ENCODE measurements around the gene SERPINA9.

SERPINA9 gene

GRCh38 chr14:94455928-94456327, 20.1 kb downstream of the SERPINA9 start:
- no peak for TF ChIP-seq REST (IDR thresholded peaks at IDR 0.05; ENCODE audit: low read depth)
- TF ChIP-seq RAD21 (IDR thresholded peaks at IDR 0.05; ENCODE audit: low read depth), result no peak
- no peak for TF ChIP-seq TEAD4 (IDR thresholded peaks at IDR 0.05)
- TF ChIP-seq CEBPB (IDR thresholded peaks at IDR 0.05), result no peak
- no peak for TF ChIP-seq FOXM1 (IDR thresholded peaks at IDR 0.05; ENCODE audit: borderline replicate concordance, low read depth)
- no peak for TF ChIP-seq CREB1 (IDR thresholded peaks at IDR 0.05; ENCODE audit: low read depth)
- no peak for TF ChIP-seq TCF12 (IDR thresholded peaks at IDR 0.05; ENCODE audit: low read depth)
- no peak for TF ChIP-seq TAF1 (IDR thresholded peaks at IDR 0.05; ENCODE audit: low read depth)
- TF ChIP-seq NFIC (IDR thresholded peaks at IDR 0.05), result no peak
- no peak for TF ChIP-seq EGR1 (IDR thresholded peaks at IDR 0.05)
- TF ChIP-seq YY1 (IDR thresholded peaks at IDR 0.05; ENCODE audit: low read depth), result no peak
- TF ChIP-seq EP300 (IDR thresholded peaks at IDR 0.05; ENCODE audit: borderline replicate concordance), result no peak
- TF ChIP-seq MAX (IDR thresholded peaks at IDR 0.05), result no peak

GRCh38 chr14:94451826-94452225, 24.2 kb downstream of the SERPINA9 start:
- no peak for TF ChIP-seq REST (IDR thresholded peaks at IDR 0.05; ENCODE audit: low read depth)
- no peak for TF ChIP-seq TCF12 (IDR thresholded peaks at IDR 0.05; ENCODE audit: low read depth)
- TF ChIP-seq YY1 (IDR thresholded peaks at IDR 0.05; ENCODE audit: low read depth), result no peak
- TF ChIP-seq FOXM1 (IDR thresholded peaks at IDR 0.05; ENCODE audit: borderline replicate concordance, low read depth), result no peak
- no peak for TF ChIP-seq TAF1 (IDR thresholded peaks at IDR 0.05; ENCODE audit: low read depth)
- TF ChIP-seq CEBPB (IDR thresholded peaks at IDR 0.05), result no peak
- TF ChIP-seq EGR1 (IDR thresholded peaks at IDR 0.05), result no peak
- no peak for TF ChIP-seq TEAD4 (IDR thresholded peaks at IDR 0.05)
- TF ChIP-seq RAD21 (IDR thresholded peaks at IDR 0.05; ENCODE audit: low read depth), result no peak
- TF ChIP-seq ZBTB7A (IDR thresholded peaks at IDR 0.05; ENCODE audit: low read depth), result no peak
- no peak for TF ChIP-seq EP300 (IDR thresholded peaks at IDR 0.05; ENCODE audit: borderline replicate concordance)
- no peak for TF ChIP-seq NFIC (IDR thresholded peaks at IDR 0.05)
- no peak for TF ChIP-seq USF1 (IDR thresholded peaks at IDR 0.05)
- no peak for TF ChIP-seq CREB1 (IDR thresholded peaks at IDR 0.05; ENCODE audit: low read depth)
- TF ChIP-seq MAX (IDR thresholded peaks at IDR 0.05), result no peak

- no peak for TF ChIP-seq EP300 (IDR thresholded peaks at IDR 0.05; ENCODE audit: borderline replicate concordance)
- no peak for TF ChIP-seq TEAD4 (IDR thresholded peaks at IDR 0.05)
- no peak for TF ChIP-seq USF1 (IDR thresholded peaks at IDR 0.05)
- no peak for TF ChIP-seq REST (IDR thresholded peaks at IDR 0.05; ENCODE audit: low read depth)
- no peak for TF ChIP-seq FOXM1 (IDR thresholded peaks at IDR 0.05; ENCODE audit: borderline replicate concordance, low read depth)
- TF ChIP-seq NFIC (IDR thresholded peaks at IDR 0.05), result no peak
- no peak for TF ChIP-seq TAF1 (IDR thresholded peaks at IDR 0.05; ENCODE audit: low read depth)
- TF ChIP-seq CEBPB (IDR thresholded peaks at IDR 0.05), result no peak
- no peak for TF ChIP-seq EGR1 (IDR thresholded peaks at IDR 0.05)
- no peak for TF ChIP-seq YY1 (IDR thresholded peaks at IDR 0.05; ENCODE audit: low read depth)
- TF ChIP-seq TCF12 (IDR thresholded peaks at IDR 0.05; ENCODE audit: low read depth), result no peak
- TF ChIP-seq RAD21 (IDR thresholded peaks at IDR 0.05; ENCODE audit: low read depth), result no peak
- TF ChIP-seq CREB1 (IDR thresholded peaks at IDR 0.05; ENCODE audit: low read depth), result no peak
- no peak for TF ChIP-seq MAX (IDR thresholded peaks at IDR 0.05)
These were observed 24.8 kb downstream of the SERPINA9 start for GRCh38 chr14:94451091-94451771.

GRCh38 chr14:94450722-94451090, 25.3 kb downstream of the SERPINA9 start:
- no peak for TF ChIP-seq MAX (IDR thresholded peaks at IDR 0.05)
- no peak for TF ChIP-seq FOXM1 (IDR thresholded peaks at IDR 0.05; ENCODE audit: borderline replicate concordance, low read depth)
- TF ChIP-seq TCF12 (IDR thresholded peaks at IDR 0.05; ENCODE audit: low read depth), result no peak
- no peak for TF ChIP-seq CREB1 (IDR thresholded peaks at IDR 0.05; ENCODE audit: low read depth)
- no peak for TF ChIP-seq REST (IDR thresholded peaks at IDR 0.05; ENCODE audit: low read depth)
- no peak for TF ChIP-seq NFIC (IDR thresholded peaks at IDR 0.05)
- TF ChIP-seq RAD21 (IDR thresholded peaks at IDR 0.05; ENCODE audit: low read depth), result no peak
- TF ChIP-seq EP300 (IDR thresholded peaks at IDR 0.05; ENCODE audit: borderline replicate concordance), result no peak
- no peak for TF ChIP-seq YY1 (IDR thresholded peaks at IDR 0.05; ENCODE audit: low read depth)
- TF ChIP-seq CEBPB (IDR thresholded peaks at IDR 0.05), result no peak
- no peak for TF ChIP-seq TAF1 (IDR thresholded peaks at IDR 0.05; ENCODE audit: low read depth)
- TF ChIP-seq TEAD4 (IDR thresholded peaks at IDR 0.05), result no peak
- TF ChIP-seq USF1 (IDR thresholded peaks at IDR 0.05), result no peak
- no peak for TF ChIP-seq EGR1 (IDR thresholded peaks at IDR 0.05)
- no peak for TF ChIP-seq ZBTB7A (IDR thresholded peaks at IDR 0.05; ENCODE audit: low read depth)

Data from Ishikawa (cell line).